ENCODE results near the gene NUDT16.

NUDT16 gene

DNA sequence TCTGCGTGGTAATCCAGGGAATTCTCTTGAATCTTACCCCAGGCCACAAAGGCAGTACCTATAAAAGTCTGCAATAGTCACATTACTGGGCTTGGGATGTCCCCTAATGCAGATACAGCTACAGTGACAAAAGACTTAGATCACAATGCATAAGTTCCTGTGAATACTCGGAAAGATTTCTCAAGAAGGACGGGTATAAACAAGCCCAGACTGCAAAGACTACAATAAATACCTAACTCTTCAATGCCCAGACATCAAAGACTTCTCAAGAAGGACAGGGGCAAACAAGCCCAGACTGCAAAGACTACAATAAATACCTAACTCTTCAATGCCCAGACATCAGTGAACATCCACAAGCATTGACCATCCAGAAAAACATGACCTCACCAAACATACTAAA is 50.9 kb downstream of the NUDT16 start:
- H3K27ac ChIP-seq (ENCODE audit: insufficient read depth, low read length, poor library complexity, severe bottlenecking): no peak overlapping the region
- no peaks in the 10 kb centered on the region for H3K27me3 ChIP-seq (replicated peaks; ENCODE audit: control insufficient read depth, insufficient read depth, low read length, poor library complexity, severe bottlenecking)
- H3K4me3 ChIP-seq (ENCODE audit: insufficient read depth, low read depth, low read length, poor library complexity, severe bottlenecking): no peak overlapping the region
- no peak for DNase-seq
- no peaks in the 10 kb centered on the region for H3K36me3 ChIP-seq (ENCODE audit: control insufficient read depth, insufficient read depth, low read length)
- no peaks in the 10 kb centered on the region for H3K4me1 ChIP-seq (ENCODE audit: control insufficient read depth, insufficient read depth, low read length, poor library complexity, severe bottlenecking)
- no peaks in the 10 kb centered on the region for H3K9me3 ChIP-seq (ENCODE audit: control insufficient read depth, low read length)

DNA sequence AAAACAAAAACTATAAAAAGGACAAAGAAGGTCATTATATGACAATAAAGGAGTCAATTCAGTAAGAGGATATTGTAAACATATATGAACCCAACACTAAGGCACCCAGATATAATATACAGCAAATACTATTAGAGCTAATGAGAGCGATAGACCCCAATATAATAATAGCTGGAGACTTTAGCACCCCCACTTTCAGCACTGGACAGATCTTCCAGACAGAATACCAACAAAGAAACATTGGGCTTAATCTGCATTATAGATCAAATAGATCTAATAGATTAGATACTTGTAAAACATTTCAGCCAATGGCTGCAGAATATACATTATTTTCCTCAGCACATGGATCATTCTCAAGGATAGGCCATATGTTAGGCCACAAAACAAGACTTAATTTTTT is 53.4 kb downstream of the NUDT16 start:
- no peak for DNase-seq
- Histone ChIP-seq H3K27ac (ENCODE audit: insufficient read depth, low read length, poor library complexity, severe bottlenecking) (no peak overlapping the region), H3K36me3 (ENCODE audit: control insufficient read depth, insufficient read depth, low read length) (no peaks in the 10 kb centered on the region), H3K4me3 (ENCODE audit: insufficient read depth, low read depth, low read length, poor library complexity, severe bottlenecking) (no peak overlapping the region), H3K9me3 (ENCODE audit: control insufficient read depth, low read length) (no peaks in the 10 kb centered on the region), H3K27me3 (replicated peaks; ENCODE audit: control insufficient read depth, insufficient read depth, low read length, poor library complexity, severe bottlenecking) (no peaks in the 10 kb centered on the region), H3K4me1 (ENCODE audit: control insufficient read depth, insufficient read depth, low read length, poor library complexity, severe bottlenecking) (no peaks in the 10 kb centered on the region)

Measured in effector memory CD4-positive, alpha-beta T cell (primary cell).